HK-2 (cell line): ENCODE results near the gene GOT1.

Experiments
- DNase-seq: peaks from one replicate; pipeline ENCODE4 v3.0.0-alpha.2; 2018; ENCODE audit not compliant: unreplicated experiment

The GOT1 gene

GRCh38 chr10:99360934-99361333, 69.5 kb downstream of the GOT1 start:
- DNase-seq = no peak

DNA sequence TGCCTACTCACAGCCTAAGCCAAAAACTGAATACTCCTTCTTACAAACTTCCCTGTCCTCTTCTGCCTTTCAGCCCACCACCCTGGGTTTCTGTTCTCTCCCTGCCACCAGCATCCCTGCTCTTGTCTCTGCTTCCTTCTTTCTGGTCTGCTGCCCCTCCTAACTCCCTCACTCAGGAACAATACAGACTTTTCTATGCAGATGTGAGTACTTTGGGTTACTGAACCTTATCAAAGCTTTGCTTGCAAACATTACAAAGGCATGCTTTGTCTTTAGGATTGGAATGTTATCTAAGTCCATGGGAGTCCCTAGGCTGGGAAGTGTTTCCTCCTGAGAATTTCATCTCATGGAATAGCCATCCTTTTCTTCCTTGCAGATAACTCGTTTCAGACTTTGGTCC, 72.3 kb downstream of the GOT1 start:
- DNase-seq = no peak

DNA sequence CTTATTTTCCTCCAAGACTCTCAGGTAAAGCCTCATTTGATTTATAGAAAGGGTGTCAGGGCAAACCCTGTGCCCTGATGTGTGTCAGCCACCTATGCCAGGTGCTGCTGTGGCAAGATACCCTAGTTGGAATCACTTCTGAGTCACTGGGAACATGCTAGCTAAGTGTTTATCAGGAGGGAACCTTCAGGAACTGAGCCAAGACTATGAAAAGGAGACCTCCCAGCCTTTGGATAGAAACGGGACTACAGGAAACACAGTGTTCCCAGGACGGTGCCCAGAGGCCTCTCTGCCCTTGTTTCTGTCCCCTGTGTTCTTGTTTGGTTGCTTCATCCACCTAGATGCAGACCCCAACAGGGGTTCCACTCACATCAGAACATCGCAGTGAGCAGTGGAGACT, 72.7 kb downstream of the GOT1 start:
- no peak for DNase-seq

DNA sequence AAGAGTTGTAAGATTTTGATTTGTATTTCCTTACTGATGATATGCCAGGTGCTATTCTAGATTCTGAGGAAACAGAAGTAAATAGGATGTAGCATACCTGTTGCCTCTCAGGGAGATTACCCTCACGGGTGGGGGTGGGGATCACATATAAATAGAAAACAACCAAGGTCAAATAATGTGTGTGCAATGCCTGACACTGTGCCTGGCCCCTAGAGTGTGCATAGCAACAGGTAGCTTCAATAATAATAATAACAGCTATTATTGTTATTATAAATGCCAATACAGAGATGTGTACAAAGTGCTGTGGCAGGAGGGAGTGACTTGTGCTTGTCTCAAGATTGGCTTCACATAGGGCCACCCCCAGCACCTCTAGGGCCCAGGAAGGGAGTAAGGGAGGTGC, 77.2 kb downstream of the GOT1 start:
- no peak for DNase-seq

DNA sequence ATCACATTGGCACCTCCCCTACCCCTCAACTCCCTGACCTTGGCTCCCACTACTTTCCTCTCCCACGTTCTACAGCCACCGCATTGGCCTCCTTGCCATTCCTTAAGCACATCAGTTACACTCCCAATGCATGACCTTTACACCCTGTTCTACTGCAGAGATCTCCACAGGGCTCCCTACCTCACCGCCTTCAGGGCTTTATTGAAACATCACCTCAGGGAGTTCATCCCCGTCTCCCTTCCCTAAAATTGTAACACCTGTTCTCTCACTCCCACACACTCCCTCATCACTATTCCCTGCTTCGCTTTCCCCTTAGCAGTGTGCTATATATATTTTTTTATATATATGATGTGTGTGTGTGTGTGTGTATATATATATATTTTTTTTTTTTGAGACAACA, 82.8 kb downstream of the GOT1 start:
- no peak for DNase-seq
